Tibial nerve (tissue), 3 donors: ENCODE results near the gene ZFP42.

Experiments
- POLR2A ChIP-seq, 2 donors: fragments of 450-650 bp; IDR thresholded peaks; one replicate each; pipeline ENCODE4 v1.6.1; 2017; ENCODE audit warnings: antibody characterized with exemption in 2 of 2, mild to moderate bottlenecking in 2 of 2, moderate library complexity in 2 of 2
- TF ChIP-seq, protein P1 (sequence below), 5 experiments: fragments of 200-600 bp in 3 of 5; fragments of 450-650 bp in 2 of 5; sonication (generic) in 3 of 5; IDR thresholded peaks; one replicate each; pipeline ENCODE4 v1.5.1; 2016 to 2019; ENCODE audit warnings: antibody characterized with exemption in 5 of 5, mild to moderate bottlenecking in 3 of 5, moderate library complexity in 2 of 5

GRCh38 chr4:188008377-188008776 is 12.8 kb downstream of the ZFP42 start:
- TF ChIP-seq, protein P1, sequence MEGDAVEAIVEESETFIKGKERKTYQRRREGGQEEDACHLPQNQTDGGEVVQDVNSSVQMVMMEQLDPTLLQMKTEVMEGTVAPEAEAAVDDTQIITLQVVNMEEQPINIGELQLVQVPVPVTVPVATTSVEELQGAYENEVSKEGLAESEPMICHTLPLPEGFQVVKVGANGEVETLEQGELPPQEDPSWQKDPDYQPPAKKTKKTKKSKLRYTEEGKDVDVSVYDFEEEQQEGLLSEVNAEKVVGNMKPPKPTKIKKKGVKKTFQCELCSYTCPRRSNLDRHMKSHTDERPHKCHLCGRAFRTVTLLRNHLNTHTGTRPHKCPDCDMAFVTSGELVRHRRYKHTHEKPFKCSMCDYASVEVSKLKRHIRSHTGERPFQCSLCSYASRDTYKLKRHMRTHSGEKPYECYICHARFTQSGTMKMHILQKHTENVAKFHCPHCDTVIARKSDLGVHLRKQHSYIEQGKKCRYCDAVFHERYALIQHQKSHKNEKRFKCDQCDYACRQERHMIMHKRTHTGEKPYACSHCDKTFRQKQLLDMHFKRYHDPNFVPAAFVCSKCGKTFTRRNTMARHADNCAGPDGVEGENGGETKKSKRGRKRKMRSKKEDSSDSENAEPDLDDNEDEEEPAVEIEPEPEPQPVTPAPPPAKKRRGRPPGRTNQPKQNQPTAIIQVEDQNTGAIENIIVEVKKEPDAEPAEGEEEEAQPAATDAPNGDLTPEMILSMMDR (IDR thresholded peaks at IDR 0.05): no peak
- TF ChIP-seq POLR2A (IDR thresholded peaks at IDR 0.05): no peak
